ENCODE results near the gene PCLO.
A peak's percentile ranks its signal among the peaks of the same experiment; 100 is the strongest.

PCLO gene

DNA sequence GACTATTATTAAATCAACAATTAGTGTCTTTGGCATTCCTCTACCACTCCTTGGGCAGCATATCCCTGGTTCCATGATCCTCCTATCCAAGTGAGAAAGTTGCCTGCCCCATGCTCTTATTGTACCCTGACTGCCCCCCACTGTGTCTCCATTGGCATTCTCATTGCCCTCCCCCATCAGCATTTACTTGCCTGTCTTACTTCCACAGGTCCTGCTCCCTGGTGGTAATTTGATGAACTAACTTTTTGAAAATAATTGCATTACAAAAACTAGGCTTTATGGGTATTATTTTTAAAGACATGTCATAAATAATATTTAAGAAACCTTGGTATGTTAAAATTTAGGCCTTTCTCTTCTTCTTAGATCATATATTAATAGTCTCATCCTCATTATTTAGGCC, 346.4 kb downstream of the PCLO start:
- no peak for DNase-seq (ENCODE audit: low read depth in 1 of 2, low spot score in 1 of 2)
- in situ Hi-C loops (cut with HindIII; ENCODE audit: low pct_unique_long_range_greater_than_20kb, low sequenced_read_pairs), result no loop called here
- no peak for TF ChIP-seq JUND (IDR thresholded peaks at IDR 0.05; ENCODE audit: low read depth)

DNA sequence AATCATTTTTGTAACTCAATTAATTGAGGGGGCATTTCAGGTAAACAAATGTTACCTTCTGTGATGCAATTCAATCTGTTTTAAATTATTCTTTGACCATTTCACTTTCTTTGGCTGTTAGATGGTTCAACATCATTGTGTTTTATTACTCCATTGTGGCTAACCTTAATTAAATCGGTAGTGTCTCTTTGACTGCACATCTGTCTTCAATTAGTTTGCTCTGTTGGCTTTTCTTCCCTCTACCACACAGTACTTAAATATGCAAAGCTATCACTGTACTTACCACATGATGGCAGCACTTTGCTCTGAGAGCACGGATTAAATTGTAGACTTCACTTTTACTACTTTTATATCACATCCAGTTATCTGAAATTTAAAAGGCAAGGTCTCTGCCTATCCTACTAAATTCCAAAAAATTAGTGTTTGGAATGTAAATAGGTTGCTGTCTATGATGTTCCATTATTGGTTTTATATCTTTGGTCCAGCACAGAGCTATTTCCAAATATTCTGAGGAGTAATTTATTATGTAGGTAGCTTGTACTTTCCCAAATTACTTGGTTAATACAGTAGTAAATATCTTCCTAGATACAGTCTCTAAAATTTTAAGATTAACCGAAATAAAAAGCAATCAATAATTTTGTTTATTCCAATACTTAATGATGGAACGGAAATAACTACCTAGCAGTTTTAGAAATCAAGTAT, 352.0 kb downstream of the PCLO start:
- peak; percentile 52 to 80 for DNase-seq (ENCODE audit: low read depth in 1 of 2, low spot score in 1 of 2)
- in situ Hi-C loops (cut with HindIII; ENCODE audit: low pct_unique_long_range_greater_than_20kb, low sequenced_read_pairs), result no loop called here
- no peak for TF ChIP-seq JUND (IDR thresholded peaks at IDR 0.05; ENCODE audit: low read depth)

DNA sequence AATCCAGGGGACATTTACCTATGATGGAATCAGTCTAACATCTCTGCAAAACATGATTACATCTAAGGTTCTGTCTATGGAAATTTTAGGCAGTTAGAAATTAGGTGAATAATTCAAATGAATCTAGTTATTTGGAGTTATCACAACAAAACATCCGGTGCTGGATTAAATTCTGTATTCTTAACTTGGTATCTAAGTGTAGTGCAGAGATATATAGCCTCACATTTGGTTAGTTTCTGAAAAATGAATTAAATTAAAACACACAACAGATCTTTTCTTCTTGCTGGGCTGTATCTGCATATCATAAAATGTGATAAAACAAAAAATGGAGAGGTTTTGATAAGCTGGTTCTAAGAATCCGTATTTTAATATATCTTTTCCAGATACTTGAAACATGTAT, 354.1 kb downstream of the PCLO start:
- in situ Hi-C loops (cut with HindIII; ENCODE audit: low pct_unique_long_range_greater_than_20kb, low sequenced_read_pairs), result no loop called here
- no peak for TF ChIP-seq JUND (IDR thresholded peaks at IDR 0.05; ENCODE audit: low read depth)
- no peak for DNase-seq (ENCODE audit: low read depth in 1 of 2, low spot score in 1 of 2)

DNA sequence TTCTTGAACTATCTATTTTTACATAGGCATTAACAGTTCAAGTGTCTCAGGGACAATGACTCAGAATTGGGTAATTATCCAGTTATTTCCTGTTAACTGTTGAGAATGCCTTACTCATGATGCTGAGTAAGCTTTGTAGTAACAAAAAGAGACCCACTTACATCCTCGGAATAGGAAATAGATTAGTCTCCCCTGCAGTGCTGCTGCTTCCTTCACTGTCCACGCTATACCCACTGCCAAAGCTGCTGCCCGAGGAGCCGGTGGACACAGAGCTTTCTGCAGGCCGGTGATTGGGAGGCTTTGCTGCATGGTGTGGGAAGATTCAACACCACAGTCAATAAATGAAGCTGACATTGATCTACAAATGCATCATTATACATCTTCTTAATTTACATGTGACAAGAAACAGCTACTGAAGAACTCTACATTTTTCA, 357.1 kb downstream of the PCLO start:
- in situ Hi-C loops (cut with HindIII; ENCODE audit: low pct_unique_long_range_greater_than_20kb, low sequenced_read_pairs), result no loop called here
- no peak for TF ChIP-seq JUND (IDR thresholded peaks at IDR 0.05; ENCODE audit: low read depth)
- no peak for DNase-seq (ENCODE audit: low read depth in 1 of 2, low spot score in 1 of 2)

DNA sequence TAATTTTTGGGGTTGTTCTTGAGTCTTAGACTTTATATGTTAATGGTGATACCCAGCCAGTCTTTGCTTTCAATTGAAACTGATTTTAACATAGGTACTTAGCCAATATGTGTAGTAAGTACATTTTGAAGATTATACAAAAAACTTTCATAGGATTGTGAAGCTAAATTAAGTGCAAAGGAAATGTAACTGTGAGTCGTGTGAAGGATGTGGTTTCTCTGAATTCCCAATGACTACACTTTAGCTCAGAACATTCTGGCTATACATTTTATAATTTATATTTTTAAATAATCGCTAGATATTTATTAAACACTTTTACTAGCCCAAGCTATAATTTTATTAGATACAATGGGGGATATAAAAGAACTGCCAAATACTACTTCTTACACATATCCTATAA, 359.3 kb downstream of the PCLO start:
- in situ Hi-C loops (cut with HindIII; ENCODE audit: low pct_unique_long_range_greater_than_20kb, low sequenced_read_pairs), result no loop called here
- TF ChIP-seq JUND (IDR thresholded peaks at IDR 0.05; ENCODE audit: low read depth), result no peak
- no peak for DNase-seq (ENCODE audit: low read depth in 1 of 2, low spot score in 1 of 2)

DNA sequence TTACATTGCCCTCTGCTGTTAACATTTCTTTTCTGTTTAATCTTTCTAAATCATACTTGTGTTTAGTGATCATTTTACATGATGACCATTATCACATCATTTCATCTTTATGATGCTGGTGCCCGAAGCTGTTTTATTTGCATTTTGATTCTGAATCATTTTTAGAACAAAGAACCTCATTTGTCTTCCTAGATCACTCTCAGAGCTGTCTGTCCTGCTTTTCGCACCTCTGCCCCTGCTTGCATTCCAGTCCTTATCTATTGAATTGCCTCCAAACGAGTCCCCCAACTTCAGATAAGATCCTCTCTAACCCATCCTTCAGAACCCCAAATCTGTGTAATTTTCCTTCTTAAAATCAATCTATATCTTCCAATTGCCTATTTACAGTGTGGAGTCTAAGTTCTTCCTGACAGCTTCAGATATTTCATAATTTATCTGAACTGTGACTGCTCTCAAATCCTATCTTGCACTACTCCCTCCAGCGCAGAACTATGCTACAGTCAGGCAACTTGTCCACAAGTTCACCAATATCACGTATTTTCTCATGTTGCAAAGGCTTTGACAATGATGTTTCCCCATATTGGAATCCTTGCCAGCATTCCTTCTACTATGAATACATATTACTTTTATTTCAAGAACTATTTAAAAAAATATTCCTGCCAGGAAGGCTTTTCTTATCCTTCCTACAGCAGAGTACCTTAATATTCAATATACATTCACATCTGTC, 372.6 kb downstream of the PCLO start:
- in situ Hi-C loops (cut with HindIII; ENCODE audit: low pct_unique_long_range_greater_than_20kb, low sequenced_read_pairs), result no loop called here
- TF ChIP-seq JUND (IDR thresholded peaks at IDR 0.05; ENCODE audit: low read depth), result no peak
- DNase-seq (ENCODE audit: low read depth in 1 of 2, low spot score in 1 of 2), result no peak

DNA sequence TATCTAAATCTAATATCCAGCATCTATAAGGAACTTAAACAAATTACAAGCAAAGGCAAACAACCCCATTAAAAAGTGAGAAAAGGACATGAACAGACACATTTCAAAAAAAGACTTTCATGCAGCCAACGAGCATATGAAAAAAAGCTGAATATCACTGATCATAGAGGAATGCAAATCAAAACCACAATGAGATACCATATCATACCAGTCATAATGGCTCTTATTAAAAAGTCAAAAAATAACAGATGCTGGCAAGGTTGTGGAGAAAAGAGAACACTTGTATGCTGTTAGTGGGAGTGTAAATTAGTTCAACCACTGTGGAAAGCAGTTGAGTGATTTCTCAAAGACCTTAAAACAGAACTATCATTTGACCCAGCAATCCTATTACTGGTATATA, 384.7 kb downstream of the PCLO start:
- in situ Hi-C loops (cut with HindIII; ENCODE audit: low pct_unique_long_range_greater_than_20kb, low sequenced_read_pairs), result no loop called here
- DNase-seq (ENCODE audit: low read depth in 1 of 2, low spot score in 1 of 2), result no peak
- no peak for TF ChIP-seq JUND (IDR thresholded peaks at IDR 0.05; ENCODE audit: low read depth)

DNA sequence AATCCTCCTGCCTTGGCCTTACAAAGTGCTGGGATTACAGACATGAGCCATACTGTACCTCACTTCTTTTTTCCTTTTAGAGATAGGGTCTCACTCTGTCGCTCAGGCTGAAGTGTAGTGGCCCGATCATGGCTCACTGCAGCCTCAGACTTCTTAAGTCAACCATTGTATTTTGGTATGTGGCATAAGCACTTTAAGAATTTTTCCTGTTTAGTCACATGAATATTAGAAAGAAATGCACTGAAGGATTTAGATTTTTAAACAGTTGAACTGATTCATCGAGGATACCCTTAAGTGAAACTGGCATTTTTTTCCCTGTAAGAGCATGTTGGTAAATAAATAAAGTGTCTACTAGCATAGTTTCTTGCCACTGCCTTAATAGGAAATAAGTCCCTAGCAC, 399.8 kb downstream of the PCLO start:
- DNase-seq (ENCODE audit: low read depth in 1 of 2, low spot score in 1 of 2), result no peak
- in situ Hi-C loops (cut with HindIII; ENCODE audit: low pct_unique_long_range_greater_than_20kb, low sequenced_read_pairs), result no loop called here
- TF ChIP-seq JUND (IDR thresholded peaks at IDR 0.05; ENCODE audit: low read depth), result no peak

DNA sequence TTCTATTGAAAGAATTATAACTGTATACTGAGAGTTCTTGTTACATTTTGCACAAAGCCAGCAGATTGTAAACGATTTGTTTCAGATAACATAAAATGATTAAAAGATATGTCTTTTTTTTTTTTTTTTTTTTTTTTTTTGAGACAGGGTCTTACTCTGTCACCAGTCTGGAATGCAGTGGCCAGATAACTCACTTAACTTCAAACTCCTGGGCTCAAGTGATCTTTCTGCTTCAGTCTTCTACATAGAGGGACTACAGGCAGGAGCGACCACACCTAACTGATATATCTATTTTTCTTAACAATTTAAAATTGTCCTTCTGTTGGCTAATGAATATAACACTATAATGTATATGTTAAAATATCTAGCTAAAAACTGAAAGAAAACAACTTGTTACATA, 401.9 kb downstream of the PCLO start:
- in situ Hi-C loops (cut with HindIII; ENCODE audit: low pct_unique_long_range_greater_than_20kb, low sequenced_read_pairs), result no loop called here
- no peak for DNase-seq (ENCODE audit: low read depth in 1 of 2, low spot score in 1 of 2)
- TF ChIP-seq JUND (IDR thresholded peaks at IDR 0.05; ENCODE audit: low read depth), result no peak

DNA sequence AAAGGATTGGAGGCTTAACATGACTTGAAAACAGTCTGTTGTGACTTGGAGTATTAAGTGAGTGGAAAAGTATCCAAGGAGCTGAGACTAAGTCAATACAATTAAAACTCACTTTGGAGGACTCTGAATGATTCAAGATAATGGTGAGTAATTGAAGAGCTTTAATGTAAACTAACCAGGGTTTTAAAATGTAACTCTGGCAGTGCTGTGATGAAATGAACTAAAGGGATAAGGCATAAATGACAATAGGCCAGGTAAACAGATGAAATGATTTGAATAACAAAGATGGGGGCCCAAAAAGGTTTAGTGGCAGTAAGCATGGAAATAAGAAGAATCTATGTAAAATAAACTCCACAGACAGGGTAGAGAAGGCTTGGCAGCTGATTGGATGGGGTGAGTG, 402.6 kb downstream of the PCLO start:
- no peak for TF ChIP-seq JUND (IDR thresholded peaks at IDR 0.05; ENCODE audit: low read depth)
- in situ Hi-C loops (cut with HindIII; ENCODE audit: low pct_unique_long_range_greater_than_20kb, low sequenced_read_pairs), result no loop called here
- no peak for DNase-seq (ENCODE audit: low read depth in 1 of 2, low spot score in 1 of 2)

DNA sequence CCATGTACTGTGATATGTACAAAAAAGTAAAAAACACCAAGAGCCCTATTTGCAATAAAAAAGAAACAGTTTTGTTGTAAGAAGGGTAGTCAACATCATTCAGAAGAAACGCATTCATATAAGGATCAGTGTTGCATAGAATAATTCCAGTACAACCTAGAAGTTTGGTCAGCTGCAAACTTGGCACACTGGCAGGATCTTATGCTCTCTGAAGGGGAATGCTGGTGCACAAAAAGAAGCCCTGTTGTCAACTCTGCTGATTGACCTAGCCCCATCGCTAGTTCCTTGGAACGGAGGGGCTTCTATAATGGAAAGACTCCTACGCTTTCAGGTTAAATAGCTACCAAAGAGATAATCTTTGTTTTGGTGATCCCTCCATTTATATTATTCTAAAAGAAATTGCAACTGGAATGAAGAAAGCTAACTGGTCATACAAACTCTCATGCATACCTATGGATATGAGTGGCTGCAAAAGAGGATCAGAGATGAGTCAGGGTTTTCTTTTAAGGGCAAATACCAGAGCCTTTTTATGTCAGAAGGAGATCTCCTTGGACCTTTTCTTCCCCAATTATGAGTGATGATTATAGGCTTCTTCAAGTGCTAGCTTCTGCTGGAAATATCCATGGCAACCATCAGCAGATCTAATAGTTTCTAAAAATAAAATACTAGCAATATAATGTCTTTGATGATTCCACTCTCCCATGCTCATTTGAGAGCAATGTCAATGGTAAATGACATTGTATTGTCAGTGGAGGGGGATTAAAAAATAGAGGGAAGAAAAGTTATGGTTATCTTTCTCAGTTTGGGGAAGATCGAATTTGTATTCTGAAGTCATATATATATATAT, 406.8 kb downstream of the PCLO start:
- DNase-seq (ENCODE audit: low read depth in 1 of 2, low spot score in 1 of 2), result no peak
- TF ChIP-seq JUND (IDR thresholded peaks at IDR 0.05; ENCODE audit: low read depth), result no peak
- in situ Hi-C loops (cut with HindIII; ENCODE audit: low pct_unique_long_range_greater_than_20kb, low sequenced_read_pairs), result no loop called here

DNA sequence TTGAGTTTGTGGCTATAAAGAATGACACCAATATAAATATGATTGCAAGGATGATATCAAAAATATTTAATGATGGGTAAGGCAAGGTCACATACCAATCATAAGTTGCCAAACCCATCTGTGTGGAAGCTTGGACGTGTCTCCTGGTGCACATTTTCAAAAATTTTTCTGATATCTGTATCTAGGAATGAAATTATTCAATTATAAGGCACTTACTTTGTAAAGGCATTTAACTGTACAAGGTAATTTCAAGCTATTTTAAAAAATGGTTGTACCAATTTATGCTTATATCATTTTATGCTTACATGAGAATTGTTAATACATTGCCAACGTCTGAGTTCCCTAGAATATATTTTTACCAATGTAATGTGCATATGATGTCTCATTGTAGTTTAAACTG, 412.7 kb downstream of the PCLO start:
- DNase-seq (ENCODE audit: low read depth in 1 of 2, low spot score in 1 of 2), result no peak
- TF ChIP-seq JUND (IDR thresholded peaks at IDR 0.05; ENCODE audit: low read depth), result no peak
- in situ Hi-C loops (cut with HindIII; ENCODE audit: low pct_unique_long_range_greater_than_20kb, low sequenced_read_pairs), result no loop called here

DNA sequence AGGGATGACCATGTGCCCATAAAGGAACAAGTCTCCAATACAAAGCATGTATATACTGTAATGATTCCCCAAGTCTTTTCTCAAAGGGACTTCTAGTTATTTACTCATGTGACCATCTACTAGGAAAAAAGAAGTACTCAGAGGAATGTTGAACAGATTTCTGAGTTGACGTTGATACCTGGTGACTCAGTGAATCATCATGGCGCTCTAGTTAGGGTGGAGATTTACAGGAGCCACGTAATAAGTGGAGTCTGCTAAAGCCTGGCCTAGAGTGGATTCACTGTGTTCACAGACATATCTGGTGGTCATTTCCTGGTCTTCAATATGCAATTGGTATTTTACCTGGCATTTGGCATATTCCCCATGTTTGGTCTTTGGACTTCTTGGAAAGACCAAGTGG, 416.9 kb downstream of the PCLO start:
- no peak for DNase-seq (ENCODE audit: low read depth in 1 of 2, low spot score in 1 of 2)
- no peak for TF ChIP-seq JUND (IDR thresholded peaks at IDR 0.05; ENCODE audit: low read depth)
- in situ Hi-C loops (cut with HindIII; ENCODE audit: low pct_unique_long_range_greater_than_20kb, low sequenced_read_pairs), result no loop called here
